Right atrium auricular region (tissue), 2 donors: Measurements from ENCODE around the gene ODAPH. TPM values are rescaled to one million over a fixed set of nuclear protein-coding genes. Genes with fewer than 3 reads are reported as not detected.
A peak's percentile ranks its signal among the peaks of the same experiment; 100 is the strongest.
"Not testable (repeated sequence)": the region's sequence is repeated elsewhere in the genome, so short reads cannot be mapped to it uniquely, and the experiment has no call there.

Experiments used
- DNase-seq: peaks from one replicate; pipeline ENCODE4 v3.0.0-alpha.2; 2019; ENCODE audit warnings: low spot score
- H3K27ac ChIP-seq, 2 donors: fragments of 200-600 bp; sonication (generic); 1 replicate in 1 of 2; 2 replicates in 1 of 2; pipeline ENCODE4 v1.5.1; 2016 to 2019
- H3K27me3 ChIP-seq, 2 donors: fragments of 200-600 bp; sonication (generic); one replicate each; pipeline versions ENCODE4 v1.5.1 to v1.6.0; 2017 to 2019
- H3K36me3 ChIP-seq: fragments of 200-600 bp; sonication (generic); one replicate; pipeline ENCODE4 v1.5.1; 2016
- H3K4me1 ChIP-seq, 2 donors: fragments of 200-600 bp; sonication (generic); one replicate each; pipeline versions ENCODE4 v1.5.1 to v1.6.0; 2017 to 2019
- H3K4me3 ChIP-seq, 2 donors: fragments of 200-600 bp; sonication (generic); 1 replicate in 1 of 2; 2 replicates in 1 of 2; pipeline ENCODE4 v1.5.1; 2017 to 2019; ENCODE audit warnings: mild to moderate bottlenecking in 1 of 2, moderate library complexity in 1 of 2
- H3K9me3 ChIP-seq, 2 donors: fragments of 200-600 bp; sonication (generic); one replicate each; pipeline ENCODE4 v1.5.1; 2019
- CTCF ChIP-seq, 2 donors: fragments of 200-600 bp; sonication (generic); IDR thresholded peaks; one replicate each; pipeline ENCODE4 v1.5.1; 2019; ENCODE audit warnings: antibody characterized with exemption in 2 of 2
- total RNA-seq, 2 donors: library from RNA; depleted of rRNA; stranded (reverse); fragments of >200 nt; gene quantifications; one replicate each; pipeline ENCODE4 v1.1.0, GENCODE V29; 2016

ODAPH gene, protein sequence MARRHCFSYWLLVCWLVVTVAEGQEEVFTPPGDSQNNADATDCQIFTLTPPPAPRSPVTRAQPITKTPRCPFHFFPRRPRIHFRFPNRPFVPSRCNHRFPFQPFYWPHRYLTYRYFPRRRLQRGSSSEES
- not detected for total RNA-seq

- no peak for TF ChIP-seq CTCF (IDR thresholded peaks at IDR 0.05)
- H3K27me3 ChIP-seq, result no peaks in the 10 kb centered on the region
- H3K9me3 ChIP-seq, result no peaks in the 10 kb centered on the region
- H3K4me3 ChIP-seq, result no peak within 1 kb of the TSS
- no peak for DNase-seq
- H3K4me1 ChIP-seq, result no peaks in the 10 kb centered on the region
- no peak within 1 kb of the TSS for H3K27ac ChIP-seq
- H3K36me3 ChIP-seq, result no peaks in the 10 kb centered on the region
Observed at GRCh38 chr4:75555294-75556164, at the start of gene ODAPH. ODAPH (plus strand) TSS chr4:75556066; CDS start chr4:75556083, 17 bp downstream.

- H3K27me3 ChIP-seq, H3K4me3 ChIP-seq, DNase-seq, H3K9me3 ChIP-seq, H3K27ac ChIP-seq: not testable (repeated sequence)
- peaks cover 12% of the 10 kb centered on the region for H3K36me3 ChIP-seq
- peaks cover 0 to 42% of the 10 kb centered on the region in 2 donors for H3K4me1 ChIP-seq
Observed at GRCh38 chr4:75509592-75509991, 46.3 kb upstream of the ODAPH start.

- peaks cover 0 to 50% of the 10 kb centered on the region in 2 donors for H3K4me1 ChIP-seq
- no peak for DNase-seq
- TF ChIP-seq CTCF (IDR thresholded peaks at IDR 0.05), result no peak
- peak overlapping the region in 1 of 2 donors; percentile 72 for H3K4me3 ChIP-seq
- no peaks in the 10 kb centered on the region for H3K9me3 ChIP-seq
- H3K36me3 ChIP-seq, result peaks cover 4% of the 10 kb centered on the region
- H3K27me3 ChIP-seq, result no peaks in the 10 kb centered on the region
- H3K27ac ChIP-seq, result peak overlapping the region; percentile 97 to 98
Observed at GRCh38 chr4:75511841-75512240, 44.0 kb upstream of the ODAPH start.

DNA sequence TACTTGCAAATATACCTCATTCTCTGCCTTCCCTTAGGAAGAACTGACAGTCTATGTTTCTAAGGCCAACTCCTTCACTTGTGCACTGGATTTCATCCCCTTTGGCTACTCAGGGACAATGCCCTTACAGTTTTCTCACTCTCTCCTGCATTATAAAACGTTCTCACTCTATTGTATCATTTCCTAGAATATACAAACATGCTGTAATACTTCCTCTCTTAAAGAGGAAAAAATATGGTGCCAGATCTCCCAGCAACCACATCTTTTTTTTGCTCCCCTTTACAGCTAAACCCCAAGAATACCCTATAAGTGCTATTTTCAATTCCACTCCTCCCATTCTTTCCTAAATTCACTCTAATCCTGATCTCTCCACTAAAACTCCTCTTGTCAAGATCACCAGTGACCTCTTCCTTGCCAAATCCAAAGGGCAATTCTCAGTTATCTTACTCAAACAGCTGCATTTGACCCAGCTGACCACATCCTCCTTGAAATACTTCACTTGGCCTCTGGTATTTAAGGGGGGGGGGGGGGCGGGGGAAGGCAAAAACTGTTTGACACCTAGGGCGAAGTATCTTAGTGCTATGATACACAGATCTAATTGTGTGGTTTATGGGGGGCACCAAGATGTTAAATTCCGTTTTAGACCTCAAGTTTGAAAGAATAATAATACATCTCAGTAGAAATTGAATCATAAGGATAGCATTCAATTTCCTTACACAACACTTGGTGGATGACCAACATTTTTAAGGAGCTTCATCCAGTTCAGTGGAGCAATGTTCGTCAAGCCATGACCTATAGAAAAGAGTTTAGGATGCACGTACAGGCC lies 43.3 kb upstream of the ODAPH start:
- no peak for TF ChIP-seq CTCF (IDR thresholded peaks at IDR 0.05)
- Histone ChIP-seq H3K27me3 (no peaks in the 10 kb centered on the region), H3K27ac (peak overlapping the region; percentile 97 to 98), H3K4me3 (peak overlapping the region; percentile 72 to 85), H3K4me1 (peaks cover 0 to 50% of the 10 kb centered on the region in 2 donors), H3K9me3 (no peaks in the 10 kb centered on the region), H3K36me3 (peaks cover 12% of the 10 kb centered on the region)
- no peak for DNase-seq

GRCh38 chr4:75513526-75514130 lies 42.2 kb upstream of the ODAPH start:
- no peak for TF ChIP-seq CTCF (IDR thresholded peaks at IDR 0.05)
- H3K4me3 ChIP-seq, result peak overlapping the region; percentile 72 to 85
- H3K27me3 ChIP-seq, result no peaks in the 10 kb centered on the region
- no peaks in the 10 kb centered on the region for H3K9me3 ChIP-seq
- H3K27ac ChIP-seq, result peak overlapping the region; percentile 97 to 98
- H3K4me1 ChIP-seq, result peaks cover 0 to 50% of the 10 kb centered on the region in 2 donors
- no peak for DNase-seq
- H3K36me3 ChIP-seq, result peaks cover 12% of the 10 kb centered on the region
